ENCODE measurements around the gene AATK. TPM values are rescaled to one million over a fixed set of nuclear protein-coding genes. Genes with fewer than 3 reads are reported as not detected.

Gene AATK
- polyA plus RNA-seq, 1 donor (not counting 4 experiments of a cell fraction or from before 2014, with no cell fraction given), result 0.16 TPM

DNA sequence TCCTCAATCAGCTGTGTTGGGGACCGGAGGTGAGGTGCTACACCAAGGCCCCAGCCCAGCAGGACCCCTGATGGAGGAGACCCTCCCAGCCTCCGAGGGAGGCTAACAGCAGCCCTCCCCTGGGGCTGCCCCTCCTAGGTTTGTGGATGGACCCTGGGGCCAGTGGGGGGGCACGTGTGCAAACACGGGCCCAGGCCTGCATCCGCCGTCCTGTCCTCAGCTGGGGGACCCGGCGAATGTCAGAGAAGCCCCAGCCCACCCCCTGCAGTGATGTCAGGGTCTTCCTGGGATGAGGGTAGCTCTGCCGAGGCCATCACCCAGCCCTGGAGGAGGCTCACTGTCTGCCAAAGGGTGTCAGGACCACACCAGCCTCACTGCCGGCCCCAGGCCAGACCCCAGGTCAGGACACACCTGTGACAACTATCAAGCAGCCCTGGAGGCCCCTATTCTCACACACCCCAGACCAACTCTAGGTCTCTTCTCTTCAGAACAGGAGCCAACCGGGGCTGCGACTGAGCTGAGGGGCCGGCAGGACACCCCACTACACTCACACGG is 30.0 kb upstream of the AATK start:
- Histone ChIP-seq H3K36me3 (ENCODE audit: control insufficient read depth in 2 of 2, extremely low read depth in 1 of 2, insufficient read depth in 2 of 2, low read length in 2 of 2) (peaks cover 0 to 1% of the 10 kb centered on the region in 2 experiments), H3K4me2 (ENCODE audit: control insufficient read depth, extremely low read depth, insufficient read depth, low read depth, low read length) (no peak overlapping the region), H3K4me3 (ENCODE audit: control insufficient read depth in 2 of 3, extremely low read depth in 1 of 3, insufficient read depth in 2 of 3, low read depth in 1 of 3, low read length in 3 of 3) (no peak overlapping the region), H3K79me2 (ENCODE audit: control insufficient read depth, insufficient read depth, low read length) (no peaks in the 10 kb centered on the region), H3K27ac (ENCODE audit: control insufficient read depth, insufficient read depth, low read length) (no peak overlapping the region), H3K27me3 (ENCODE audit: control insufficient read depth, extremely low read depth, insufficient read depth, low read length) (no peaks in the 10 kb centered on the region), H4K20me1 (ENCODE audit: control insufficient read depth, extremely low read depth, insufficient read depth, low read length) (no peaks in the 10 kb centered on the region), H3K4me1 (ENCODE audit: control insufficient read depth, extremely low read depth, insufficient read depth, low read length) (no peaks in the 10 kb centered on the region), H3K9ac (ENCODE audit: control insufficient read depth, extremely low read depth, insufficient read depth, low read length) (no peak overlapping the region), H3K9me1 (ENCODE audit: control insufficient read depth, extremely low read depth, insufficient read depth, low read length) (no peaks in the 10 kb centered on the region), H3K9me3 (ENCODE audit: control insufficient read depth, low read depth, low read length) (no peaks in the 10 kb centered on the region), H2AFZ (ENCODE audit: control insufficient read depth, low read length) (no peak overlapping the region)
- no peak for DNase-seq (ENCODE audit: low read depth, low spot score)
- no peak for FAIRE-seq
- TF ChIP-seq, protein P1, sequence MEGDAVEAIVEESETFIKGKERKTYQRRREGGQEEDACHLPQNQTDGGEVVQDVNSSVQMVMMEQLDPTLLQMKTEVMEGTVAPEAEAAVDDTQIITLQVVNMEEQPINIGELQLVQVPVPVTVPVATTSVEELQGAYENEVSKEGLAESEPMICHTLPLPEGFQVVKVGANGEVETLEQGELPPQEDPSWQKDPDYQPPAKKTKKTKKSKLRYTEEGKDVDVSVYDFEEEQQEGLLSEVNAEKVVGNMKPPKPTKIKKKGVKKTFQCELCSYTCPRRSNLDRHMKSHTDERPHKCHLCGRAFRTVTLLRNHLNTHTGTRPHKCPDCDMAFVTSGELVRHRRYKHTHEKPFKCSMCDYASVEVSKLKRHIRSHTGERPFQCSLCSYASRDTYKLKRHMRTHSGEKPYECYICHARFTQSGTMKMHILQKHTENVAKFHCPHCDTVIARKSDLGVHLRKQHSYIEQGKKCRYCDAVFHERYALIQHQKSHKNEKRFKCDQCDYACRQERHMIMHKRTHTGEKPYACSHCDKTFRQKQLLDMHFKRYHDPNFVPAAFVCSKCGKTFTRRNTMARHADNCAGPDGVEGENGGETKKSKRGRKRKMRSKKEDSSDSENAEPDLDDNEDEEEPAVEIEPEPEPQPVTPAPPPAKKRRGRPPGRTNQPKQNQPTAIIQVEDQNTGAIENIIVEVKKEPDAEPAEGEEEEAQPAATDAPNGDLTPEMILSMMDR (optimal IDR thresholded peaks at IDR 0.05 in 1 of 3, IDR thresholded peaks at IDR 0.05 in 1 of 3, conservative IDR thresholded peaks at IDR 0.05 in 1 of 3; ENCODE audit: extremely low read depth in 1 of 3, insufficient read depth in 2 of 3, low read length in 3 of 3), result no peak
- dilution Hi-C loops (cut with MboI; ENCODE audit: extremely low pct_ligation_motif_present, low sequenced_read_pairs), result no loop called here

DNA sequence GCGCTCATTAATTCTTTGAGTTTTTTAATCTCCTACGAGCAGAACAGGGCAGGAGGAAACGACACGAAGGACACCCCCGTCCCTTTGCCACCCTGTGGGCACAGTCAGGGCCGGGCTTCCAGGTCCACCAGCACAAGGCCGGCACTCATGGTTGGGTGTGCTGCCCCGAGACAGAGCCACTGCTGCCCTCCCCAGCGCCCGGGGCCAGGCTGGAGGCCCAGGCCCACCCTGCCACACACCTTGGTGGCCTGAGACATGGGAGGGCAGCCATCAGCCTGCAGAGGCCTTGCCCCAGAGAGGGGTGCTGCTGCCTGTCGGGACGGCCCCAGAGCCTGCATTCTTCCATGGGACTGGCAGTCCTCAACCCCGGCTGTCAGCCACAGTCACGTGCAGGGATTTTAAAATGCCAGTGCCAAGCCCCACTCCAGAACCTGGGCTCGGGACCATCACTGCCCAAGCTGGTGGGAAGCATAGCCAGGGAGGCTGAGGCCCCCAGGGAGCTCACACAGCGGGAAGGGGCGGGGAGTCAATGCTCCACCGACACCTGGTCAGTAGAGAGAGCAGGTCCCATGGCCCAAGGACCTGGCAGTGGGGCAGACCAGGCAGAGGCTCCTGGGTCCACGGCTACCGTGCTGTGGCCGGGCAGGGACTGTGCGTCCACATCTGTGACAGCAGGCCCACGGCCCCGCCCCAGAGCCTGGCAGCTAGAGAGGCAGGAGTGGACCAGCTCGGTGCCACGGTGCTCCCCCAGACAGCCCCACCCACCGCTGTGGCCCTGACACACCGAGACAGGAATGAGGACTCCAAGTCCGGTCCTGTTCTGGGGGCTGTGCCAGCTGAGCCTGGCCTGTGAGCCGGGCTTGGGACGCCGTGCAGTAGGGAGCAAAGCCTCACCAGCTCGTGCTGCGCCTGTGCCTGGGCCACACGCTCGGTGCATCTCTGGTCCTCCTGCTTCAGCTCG is 29.2 kb upstream of the AATK start:
- FAIRE-seq (no peak), DNase-seq (ENCODE audit: low read depth, low spot score) (peak; percentile 7)
- Histone ChIP-seq H3K4me2 (ENCODE audit: control insufficient read depth, extremely low read depth, insufficient read depth, low read depth, low read length) (no peak overlapping the region), H3K9ac (ENCODE audit: control insufficient read depth, extremely low read depth, insufficient read depth, low read length) (no peak overlapping the region), H3K4me1 (ENCODE audit: control insufficient read depth, extremely low read depth, insufficient read depth, low read length) (no peaks in the 10 kb centered on the region), H4K20me1 (ENCODE audit: control insufficient read depth, extremely low read depth, insufficient read depth, low read length) (no peaks in the 10 kb centered on the region), H2AFZ (ENCODE audit: control insufficient read depth, low read length) (no peak overlapping the region), H3K79me2 (ENCODE audit: control insufficient read depth, insufficient read depth, low read length) (no peaks in the 10 kb centered on the region), H3K9me3 (ENCODE audit: control insufficient read depth, low read depth, low read length) (no peaks in the 10 kb centered on the region), H3K36me3 (ENCODE audit: control insufficient read depth in 2 of 2, extremely low read depth in 1 of 2, insufficient read depth in 2 of 2, low read length in 2 of 2) (peaks cover 0 to 3% of the 10 kb centered on the region in 2 experiments), H3K9me1 (ENCODE audit: control insufficient read depth, extremely low read depth, insufficient read depth, low read length) (no peaks in the 10 kb centered on the region), H3K27ac (ENCODE audit: control insufficient read depth, insufficient read depth, low read length) (no peak overlapping the region), H3K27me3 (ENCODE audit: control insufficient read depth, extremely low read depth, insufficient read depth, low read length) (no peaks in the 10 kb centered on the region), H3K4me3 (ENCODE audit: control insufficient read depth in 2 of 3, extremely low read depth in 1 of 3, insufficient read depth in 2 of 3, low read depth in 1 of 3, low read length in 3 of 3) (no peak overlapping the region)
- TF ChIP-seq EZH2 (IDR thresholded peaks at IDR 0.05; ENCODE audit: low read length), result no peak
- TF ChIP-seq, protein P1 (optimal IDR thresholded peaks at IDR 0.05 in 1 of 3, IDR thresholded peaks at IDR 0.05 in 1 of 3, conservative IDR thresholded peaks at IDR 0.05 in 1 of 3; ENCODE audit: extremely low read depth in 1 of 3, insufficient read depth in 2 of 3, low read length in 3 of 3), result no peak
- dilution Hi-C loops (cut with MboI; ENCODE audit: extremely low pct_ligation_motif_present, low sequenced_read_pairs), result no loop called here

Data from keratinocyte (primary cell).